ENCODE results near the gene KCNQ1.

Gene KCNQ1

GRCh38 chr11:2647167-2647566 lies 202.4 kb downstream of the KCNQ1 start:
- Histone ChIP-seq H3K4me1 (ENCODE audit: insufficient read depth, low read length, severe bottlenecking) (no peaks in the 10 kb centered on the region), H3K9ac (ENCODE audit: low read length) (no peak overlapping the region), H4K20me1 (ENCODE audit: insufficient read depth, low read length) (no peaks in the 10 kb centered on the region), H3K27me3 (ENCODE audit: insufficient read depth, low read length) (no peaks in the 10 kb centered on the region), H3K4me3 (ENCODE audit: low read depth, low read length, poor library complexity, severe bottlenecking) (no peak overlapping the region), H3K27ac (ENCODE audit: low read depth, low read length, poor library complexity, severe bottlenecking) (no peak overlapping the region), H3K36me3 (ENCODE audit: insufficient read depth, low read length) (no peaks in the 10 kb centered on the region; the same call in 1 of the 2 replicates), H2AFZ (ENCODE audit: low read length) (no peak overlapping the region), H3K9me3 (ENCODE audit: low read length) (peaks cover 21% of the 10 kb centered on the region), H3K9me2 (ENCODE audit: low read depth, low read length) (no peaks in the 10 kb centered on the region), H3F3A (ENCODE audit: insufficient read depth, low read length) (no peaks in the 10 kb centered on the region), H3K4me2 (ENCODE audit: low read length) (no peak overlapping the region), H3K79me2 (ENCODE audit: insufficient read depth, low read length) (no peaks in the 10 kb centered on the region)
- TF ChIP-seq EZH2 (IDR thresholded peaks at IDR 0.05; ENCODE audit: borderline replicate concordance, low read length) (no peak), CTCF (IDR thresholded peaks at IDR 0.05; ENCODE audit: low read length) (no peak)

GRCh38 chr11:2647953-2648352 lies 203.1 kb downstream of the KCNQ1 start:
- H3K36me3 ChIP-seq (ENCODE audit: insufficient read depth, low read length), result no peaks in the 10 kb centered on the region; the same call in 1 of the 2 replicates
- H4K20me1 ChIP-seq (ENCODE audit: insufficient read depth, low read length), result no peaks in the 10 kb centered on the region
- H2AFZ ChIP-seq (ENCODE audit: low read length), result no peak overlapping the region
- no peaks in the 10 kb centered on the region for H3K4me1 ChIP-seq (ENCODE audit: insufficient read depth, low read length, severe bottlenecking)
- H3K9me2 ChIP-seq (ENCODE audit: low read depth, low read length), result no peaks in the 10 kb centered on the region
- no peaks in the 10 kb centered on the region for H3F3A ChIP-seq (ENCODE audit: insufficient read depth, low read length)
- H3K27ac ChIP-seq (ENCODE audit: low read depth, low read length, poor library complexity, severe bottlenecking), result no peak overlapping the region
- no peak for TF ChIP-seq EZH2 (IDR thresholded peaks at IDR 0.05; ENCODE audit: borderline replicate concordance, low read length)
- no peak for TF ChIP-seq CTCF (IDR thresholded peaks at IDR 0.05; ENCODE audit: low read length)
- H3K9me3 ChIP-seq (ENCODE audit: low read length), result peaks cover 21% of the 10 kb centered on the region
- no peak overlapping the region for H3K4me2 ChIP-seq (ENCODE audit: low read length)
- no peaks in the 10 kb centered on the region for H3K79me2 ChIP-seq (ENCODE audit: insufficient read depth, low read length)
- no peak overlapping the region for H3K9ac ChIP-seq (ENCODE audit: low read length)
- no peaks in the 10 kb centered on the region for H3K27me3 ChIP-seq (ENCODE audit: insufficient read depth, low read length)
- H3K4me3 ChIP-seq (ENCODE audit: low read depth, low read length, poor library complexity, severe bottlenecking), result no peak overlapping the region

GRCh38 chr11:2649400-2649799 lies 204.6 kb downstream of the KCNQ1 start:
- no peaks in the 10 kb centered on the region for H3K27me3 ChIP-seq (ENCODE audit: insufficient read depth, low read length)
- no peak for TF ChIP-seq EZH2 (IDR thresholded peaks at IDR 0.05; ENCODE audit: borderline replicate concordance, low read length)
- no peak for TF ChIP-seq CTCF (IDR thresholded peaks at IDR 0.05; ENCODE audit: low read length)
- H3K36me3 ChIP-seq (ENCODE audit: insufficient read depth, low read length), result no peaks in the 10 kb centered on the region; the same call in 1 of the 2 replicates
- H4K20me1 ChIP-seq (ENCODE audit: insufficient read depth, low read length), result no peaks in the 10 kb centered on the region
- H3F3A ChIP-seq (ENCODE audit: insufficient read depth, low read length), result no peaks in the 10 kb centered on the region
- no peaks in the 10 kb centered on the region for H3K4me1 ChIP-seq (ENCODE audit: insufficient read depth, low read length, severe bottlenecking)
- no peak overlapping the region for H3K4me2 ChIP-seq (ENCODE audit: low read length)
- H3K9me3 ChIP-seq (ENCODE audit: low read length), result peaks cover 15% of the 10 kb centered on the region
- H3K79me2 ChIP-seq (ENCODE audit: insufficient read depth, low read length), result no peaks in the 10 kb centered on the region
- H3K9ac ChIP-seq (ENCODE audit: low read length), result no peak overlapping the region
- no peak overlapping the region for H2AFZ ChIP-seq (ENCODE audit: low read length)
- no peaks in the 10 kb centered on the region for H3K9me2 ChIP-seq (ENCODE audit: low read depth, low read length)
- H3K4me3 ChIP-seq (ENCODE audit: low read depth, low read length, poor library complexity, severe bottlenecking), result no peak overlapping the region
- no peak overlapping the region for H3K27ac ChIP-seq (ENCODE audit: low read depth, low read length, poor library complexity, severe bottlenecking)
